GM18511 (cell line): ENCODE results near the gene CYP26B1.
A peak's percentile ranks its signal among the peaks of the same experiment; 100 is the strongest.

Experiments used
- ATAC-seq: cut with Tn5 transposase; IDR thresholded peaks from one replicate; pipeline ENCODE4 v1.9.1; 2021; ENCODE audit warnings: mild to moderate bottlenecking, moderate library complexity; ENCODE audit not compliant: unreplicated experiment

CYP26B1 gene

GRCh38 chr2:72141881-72142451 lies 5.7 kb downstream of the CYP26B1 start:
- no peak for ATAC-seq

GRCh38 chr2:72141032-72141645 lies 6.5 kb downstream of the CYP26B1 start:
- ATAC-seq = no peak

GRCh38 chr2:72140621-72140960 lies 7.1 kb downstream of the CYP26B1 start:
- ATAC-seq = no peak

GRCh38 chr2:72139874-72140620 lies 7.6 kb downstream of the CYP26B1 start:
- no peak for ATAC-seq

- no peak for ATAC-seq
Observed at GRCh38 chr2:72139471-72139873, 8.2 kb downstream of the CYP26B1 start.

GRCh38 chr2:72138921-72139381 lies 8.7 kb downstream of the CYP26B1 start:
- no peak for ATAC-seq

- no peak for ATAC-seq
Observed at GRCh38 chr2:72138011-72138881, 9.4 kb downstream of the CYP26B1 start.

GRCh38 chr2:72137498-72138010 lies 10.1 kb downstream of the CYP26B1 start:
- ATAC-seq = peak; percentile 95

GRCh38 chr2:72136933-72137497 lies 10.6 kb downstream of the CYP26B1 start:
- ATAC-seq = peak; percentile 31

- no peak for ATAC-seq
Observed at GRCh38 chr2:72136331-72136730, 11.3 kb downstream of the CYP26B1 start.

- ATAC-seq = no peak
Observed at GRCh38 chr2:72135921-72136320, 11.7 kb downstream of the CYP26B1 start.

GRCh38 chr2:72134997-72135800 lies 12.5 kb downstream of the CYP26B1 start:
- ATAC-seq = no peak

GRCh38 chr2:72134408-72134996 lies 13.2 kb downstream of the CYP26B1 start:
- no peak for ATAC-seq

GRCh38 chr2:72133721-72134407 lies 13.8 kb downstream of the CYP26B1 start:
- no peak for ATAC-seq

- ATAC-seq = no peak
Observed at GRCh38 chr2:72132981-72133720, 14.5 kb downstream of the CYP26B1 start.

- ATAC-seq = no peak
Observed at GRCh38 chr2:72131916-72132841, 15.5 kb downstream of the CYP26B1 start.

GRCh38 chr2:72131371-72131891 lies 16.2 kb downstream of the CYP26B1 start:
- ATAC-seq = no peak
